OCI-LY3 (cell line): ENCODE data around the gene NRM.

Experiments used
- H2AFZ ChIP-seq: fragments of 200-600, 300-600 bp; shearing (Covaris generic); 2 replicates; pipeline ENCODE4 v1.6.0; 2014; ENCODE audit warnings: antibody characterized with exemption, low read depth, low read length
- H3K27ac ChIP-seq: fragments of 200-600, 300-600 bp; sonication (generic); 2 replicates; pipeline ENCODE4 v1.5.1; 2014; ENCODE audit warnings: mild to moderate bottlenecking, low read length, moderate library complexity, mixed read lengths
- H3K27me3 ChIP-seq: fragments of 200-600, 300-600 bp; sonication (generic); 2 replicates; pipeline ENCODE4 v1.6.1; 2014; ENCODE audit warnings: low read depth, low read length, mixed read lengths
- H3K36me3 ChIP-seq: fragments of 200-600, 300-600 bp; sonication (generic); replicated peaks from 2 replicates; pipeline ENCODE3; 2014; ENCODE audit warnings: low read depth, low read length, mixed read lengths
- H3K4me1 ChIP-seq: fragments of 300-600, 200-600 bp; sonication (generic); 2 replicates; pipeline ENCODE4 v1.6.1; 2014; ENCODE audit warnings: low read length, mixed read lengths
- H3K4me2 ChIP-seq: fragments of 200-600, 300-600 bp; sonication (generic); 2 replicates; pipeline ENCODE4 v1.6.1; 2014; ENCODE audit warnings: low read length, mixed read lengths
- H3K4me3 ChIP-seq: fragments of 300-600, 200-600 bp; sonication (generic); 2 replicates; pipeline ENCODE4 v1.5.1; 2014; ENCODE audit warnings: antibody characterized with exemption, mild to moderate bottlenecking, low read length, moderate library complexity
- H3K79me2 ChIP-seq: fragments of 300-600, 200-600 bp; shearing (Covaris generic); 2 replicates; pipeline ENCODE4 v1.6.1; 2014; ENCODE audit warnings: mild to moderate bottlenecking, low read length, mixed read lengths
- H3K9ac ChIP-seq: fragments of 300-600, 200-600 bp; shearing (Covaris generic); 2 replicates; pipeline ENCODE4 v1.6.0; 2014; ENCODE audit warnings: mild to moderate bottlenecking, low read length, moderate library complexity
- H3K9me3 ChIP-seq: fragments of 200-600, 300-600 bp; shearing (Covaris generic); 2 replicates; pipeline ENCODE4 v1.6.1; 2014; ENCODE audit warnings: low read length, mixed read lengths; ENCODE audit not compliant: insufficient read depth
- H4K20me1 ChIP-seq: fragments of 200-600, 300-600 bp; sonication (generic); 2 replicates; pipeline ENCODE4 v1.6.1; 2016; ENCODE audit warnings: low read length, mixed read lengths; ENCODE audit not compliant: insufficient read depth
- CTCF ChIP-seq: fragments of 200-600, 300-600 bp; sonication (generic); IDR thresholded peaks from 2 replicates; pipeline ENCODE4 v1.5.1; 2014; ENCODE audit warnings: antibody characterized with exemption, low read length, low read depth
- EZH2phosphoT487 ChIP-seq: fragments of 200-600 bp; shearing (Covaris generic); IDR thresholded peaks from 2 replicates; pipeline ENCODE4 v1.6.1; 2018; ENCODE audit warnings: antibody characterized with exemption, mixed run types, low read depth

The NRM gene

GRCh38 chr6:30690403-30691207, at the start of gene NRM:
NRM (minus strand) TSS chr6:30690984; CDS start chr6:30690974, 10 bp downstream.
- Histone ChIP-seq H3K27ac (peak within 1 kb of the TSS; percentile 43), H3K36me3 (no peaks in the 10 kb centered on the region), H3K9ac (peak within 1 kb of the TSS; percentile 75), H3K4me1 (peaks cover 27% of the 10 kb centered on the region), H3K4me2 (peak within 1 kb of the TSS; percentile 87), H3K9me3 (no peaks in the 10 kb centered on the region), H3K4me3 (peak within 1 kb of the TSS; percentile 94), H3K79me2 (peaks cover 8% of the 10 kb centered on the region), H3K27me3 (no peaks in the 10 kb centered on the region), H4K20me1 (no peaks in the 10 kb centered on the region), H2AFZ (peak within 1 kb of the TSS; percentile 83)
- no peak for TF ChIP-seq CTCF
- no peak for TF ChIP-seq EZH2phosphoT487

- Histone ChIP-seq H2AFZ (no peak overlapping the region), H3K4me3 (no peak overlapping the region), H3K4me2 (no peak overlapping the region), H3K4me1 (peaks cover 35% of the 10 kb centered on the region), H3K27me3 (no peaks in the 10 kb centered on the region), H3K9ac (no peak overlapping the region), H3K36me3 (peaks cover 29% of the 10 kb centered on the region), H3K27ac (no peak overlapping the region), H4K20me1 (peaks cover 3% of the 10 kb centered on the region; the same call in 1 of the 2 replicates), H3K79me2 (peaks cover 9% of the 10 kb centered on the region), H3K9me3 (no peaks in the 10 kb centered on the region)
- TF ChIP-seq EZH2phosphoT487 (no peak), CTCF (no peak)
These were observed 49.7 kb upstream of the NRM start for GRCh38 chr6:30740540-30740870.

GRCh38 chr6:30738532-30738931, 47.7 kb upstream of the NRM start:
- TF ChIP-seq CTCF (no peak), EZH2phosphoT487 (no peak)
- Histone ChIP-seq H3K4me2 (no peak overlapping the region), H3K36me3 (peaks cover 29% of the 10 kb centered on the region), H3K4me3 (no peak overlapping the region), H3K27ac (no peak overlapping the region), H3K4me1 (peaks cover 42% of the 10 kb centered on the region), H3K9me3 (no peaks in the 10 kb centered on the region), H3K27me3 (no peaks in the 10 kb centered on the region), H3K9ac (no peak overlapping the region), H2AFZ (no peak overlapping the region), H3K79me2 (peaks cover 9% of the 10 kb centered on the region), H4K20me1 (peaks cover 3% of the 10 kb centered on the region; the same call in 1 of the 2 replicates)

GRCh38 chr6:30735668-30736314, 45.0 kb upstream of the NRM start:
- H3K36me3 ChIP-seq, result peaks cover 29% of the 10 kb centered on the region
- no peaks in the 10 kb centered on the region for H3K27me3 ChIP-seq
- peak overlapping the region; percentile 30; the same call in 1 of the 2 replicates for H3K4me2 ChIP-seq
- no peaks in the 10 kb centered on the region for H3K79me2 ChIP-seq
- no peak for TF ChIP-seq CTCF
- TF ChIP-seq EZH2phosphoT487, result no peak
- peaks cover 34% of the 10 kb centered on the region for H3K4me1 ChIP-seq
- H2AFZ ChIP-seq, result no peak overlapping the region
- no peaks in the 10 kb centered on the region for H3K9me3 ChIP-seq
- H3K4me3 ChIP-seq, result no peak overlapping the region
- no peak overlapping the region for H3K9ac ChIP-seq
- peak overlapping the region; percentile 41 for H3K27ac ChIP-seq
- peaks cover 3% of the 10 kb centered on the region; the same call in 1 of the 2 replicates for H4K20me1 ChIP-seq
